K562 (cell line): Measurements from ENCODE around the gene LINGO3. TPM values are rescaled to one million over a fixed set of nuclear protein-coding genes. Genes with fewer than 3 reads are reported as not detected.

Experiments
- ATAC-seq: fragments of 200-7000 bp; cut with Tn5 transposase; 3 replicates; pipeline ENCODE4 v1.9.1; 2020; ENCODE audit warnings: moderate library complexity
- BruUV-seq: library from RNA; stranded (reverse); fragments of 400-500 nt; replicated peaks from 2 replicates; lab custom pipeline; 2021; lab: Mats Ljungman, UMichigan
- CTCF ChIA-PET: fragments of 300-600 bp; formaldehyde crosslinking; extraction: SDS; loops from one replicate; lab custom pipeline; 2021; ENCODE audit warnings: low intra/inter-chr PET ratio; lab: Yijun Ruan, JAX
- POLR2A ChIA-PET: fragments of 300-600, 350-650 bp; sonication (Branson Sonifier 250); formaldehyde crosslinking; extraction: SDS; loops from one replicate; lab custom pipeline; 2021; ENCODE audit warnings: antibody characterized with exemption, inconsistent platforms; lab: Yijun Ruan, JAX
- DNase-seq, 4 experiments: peaks; one replicate each; pipeline versions ENCODE4 v3.0.0 to v3.0.0-alpha.2; 2011 to 2018; ENCODE audit warnings: low spot score in 3 of 4, mixed read lengths in 3 of 4; ENCODE audit errors: extremely low read depth in 1 of 4
- FAIRE-seq: peaks from 2 replicates; lab custom pipeline; 2011; peaks lifted over from hg19 to GRCh38; lab: Jason Lieb, UNC
- H2AFZ ChIP-seq: 2 replicates; pipeline ENCODE4 v1.6.0; 2011; ENCODE audit warnings: low read depth, low read length, control low read depth, inconsistent platforms
- H3K27ac ChIP-seq: fragments of 200-600 bp; 3 replicates; pipeline ENCODE4 v1.8.0; 2011; ENCODE audit warnings: low read depth, mild to moderate bottlenecking, control low read depth, inconsistent platforms, low read length, moderate library complexity, mixed read lengths; ENCODE audit errors: extremely low read depth
- H3K27me3 ChIP-seq, 2 experiments: fragments of 300-600 bp in 1 of 2; 2 replicates in 1 of 2; 3 replicates in 1 of 2; pipeline versions ENCODE4 v1.6.0 to v1.8.0; 2011; ENCODE audit warnings: inconsistent platforms in 2 of 2, low read length in 2 of 2, mild to moderate bottlenecking in 1 of 2, mixed read lengths in 1 of 2, moderate library complexity in 1 of 2; ENCODE audit not compliant: control insufficient read depth in 2 of 2, insufficient read depth in 2 of 2
- H3K36me3 ChIP-seq: fragments of 300-600 bp; 3 replicates; pipeline ENCODE4 v1.8.0; 2011; ENCODE audit warnings: mild to moderate bottlenecking, low read length, inconsistent platforms; ENCODE audit not compliant: control insufficient read depth, insufficient read depth
- H3K4me1 ChIP-seq, 2 experiments: fragments of 200-600 bp in 1 of 2; replicated peaks in 1 of 2; 2 replicates in 1 of 2; 3 replicates in 1 of 2; pipeline versions ENCODE4 v1.5.1 to v1.8.0; 2011; ENCODE audit warnings: inconsistent platforms in 2 of 2, low read length in 2 of 2, mild to moderate bottlenecking in 1 of 2, mixed read lengths in 1 of 2, moderate library complexity in 1 of 2; ENCODE audit not compliant: control insufficient read depth in 2 of 2, insufficient read depth in 2 of 2
- H3K4me2 ChIP-seq: 2 replicates; pipeline ENCODE4 v1.6.1; 2011; ENCODE audit warnings: low read length, control low read depth, inconsistent platforms, mixed read lengths; ENCODE audit not compliant: insufficient read depth
- H3K4me3 ChIP-seq: fragments of 200-600 bp; sonication (generic), shearing (Covaris generic); 2 replicates; pipeline ENCODE4 v1.5.1; 2016; ENCODE audit warnings: control low read depth, inconsistent platforms
- H3K79me2 ChIP-seq: fragments of 200-600 bp; 3 replicates; pipeline ENCODE4 v1.8.0; 2011; ENCODE audit warnings: low read length, inconsistent platforms; ENCODE audit not compliant: control insufficient read depth, insufficient read depth
- H3K9ac ChIP-seq, 2 experiments: 2 replicates each; pipeline versions ENCODE4 v1.6.0 to v1.6.1; 2011; ENCODE audit warnings: low read depth in 2 of 2, low read length in 2 of 2, control low read depth in 1 of 2, inconsistent platforms in 1 of 2, mild to moderate bottlenecking in 1 of 2, mixed read lengths in 1 of 2; ENCODE audit not compliant: insufficient read depth in 1 of 2
- H3K9me1 ChIP-seq: one replicate; pipeline ENCODE4 v1.6.0; 2011; ENCODE audit warnings: inconsistent platforms, mild to moderate bottlenecking, low read length, moderate library complexity; ENCODE audit not compliant: control insufficient read depth, insufficient read depth
- H3K9me3 ChIP-seq: replicated peaks from 2 replicates; pipeline ENCODE4 v1.5.1; 2011; ENCODE audit warnings: low read depth, low read length, inconsistent platforms; ENCODE audit not compliant: control insufficient read depth, insufficient read depth
- H4K20me1 ChIP-seq: replicated peaks from 2 replicates; pipeline ENCODE4 v1.6.1; 2011; ENCODE audit warnings: low read length, inconsistent platforms, mixed read lengths; ENCODE audit not compliant: control insufficient read depth, insufficient read depth
- RBFOX2 ChIP-seq: fragments of 200-400 bp; formaldehyde crosslinking; IDR thresholded peaks from 2 replicates; pipeline ENCODE4 v1.6.1; 2017; ENCODE audit warnings: low read depth, mild to moderate bottlenecking, low read length, moderate library complexity
- ZNF408 ChIP-seq: fragments of 250-450 bp; sonication (Bioruptor Pico); IDR thresholded peaks from 2 replicates; pipeline ENCODE4 v1.4.0; 2020; ENCODE audit warnings: low read depth, mild to moderate bottlenecking, moderate library complexity
- WGBS: fragments of 100-300 bp; shearing (Covaris generic); methylation state at CpG from one replicate; pipeline ENCODE4 v1.1.6; 2016; ENCODE audit warnings: low coverage, mixed read lengths; ENCODE audit not compliant: insufficient coverage; ENCODE audit errors: missing lambda C conversion rate; 5-methylcytosine and 5-hydroxymethylcytosine counted together
- in situ Hi-C: fragments of 300-500 bp; cut with MboI; formaldehyde crosslinking; loops from 4 replicates; pipeline ENCODE4 v1.15.0; 2018; ENCODE audit warnings: inconsistent platforms, mixed read lengths
- intact Hi-C: fragments of 100-400 bp; cut with micrococcal nuclease; formaldehyde crosslinking; loops from 2 replicates; pipeline ENCODE4 v1.14.2; 2022
- polyA plus RNA-seq, 8 experiments: library from polyadenylated mRNA; depleted of rRNA in 4 of 8; stranded (reverse) in 5 of 8; unstranded in 3 of 8; fragments of >200 nt; fragmentation: Nextera tagmentation in 2 of 8; fragmentation: Illumina TruSeq in 1 of 8; extraction: Ambion mirVana in 2 of 8; extraction: Trizol in 1 of 8; gene quantifications; 2 replicates each; pipeline versions ENCODE4 v1.2.1 to v1.2.3, GENCODE V29; 2011 to 2014; ENCODE audit warnings: inconsistent platforms in 1 of 8, missing spikeins in 1 of 8
- total RNA-seq, 7 experiments: library from RNA; depleted of rRNA in 6 of 7; stranded (reverse); fragments of >200 nt in 6 of 7; fragmentation: Illumina TruSeq in 2 of 7; extraction: Trizol in 2 of 7; gene quantifications; 2 replicates each; pipeline versions ENCODE4 v1.2.1 to v1.2.3, GENCODE V29; 2011 to 2021; ENCODE audit warnings: low replicate concordance in 1 of 7
- TF ChIP-seq, protein P1 (sequence below): fragments of 250-450 bp; sonication (Bioruptor Pico); IDR thresholded peaks from 2 replicates; pipeline ENCODE4 v1.4.0; 2020

The LINGO3 gene
- total and polyA plus RNA-seq, 9 of the 15 experiments (the other 6 are each of a cell fraction or from before 2014, with no cell fraction given): 0.03 to 0.05 (median 0.03) TPM; not detected in 6

DNA sequence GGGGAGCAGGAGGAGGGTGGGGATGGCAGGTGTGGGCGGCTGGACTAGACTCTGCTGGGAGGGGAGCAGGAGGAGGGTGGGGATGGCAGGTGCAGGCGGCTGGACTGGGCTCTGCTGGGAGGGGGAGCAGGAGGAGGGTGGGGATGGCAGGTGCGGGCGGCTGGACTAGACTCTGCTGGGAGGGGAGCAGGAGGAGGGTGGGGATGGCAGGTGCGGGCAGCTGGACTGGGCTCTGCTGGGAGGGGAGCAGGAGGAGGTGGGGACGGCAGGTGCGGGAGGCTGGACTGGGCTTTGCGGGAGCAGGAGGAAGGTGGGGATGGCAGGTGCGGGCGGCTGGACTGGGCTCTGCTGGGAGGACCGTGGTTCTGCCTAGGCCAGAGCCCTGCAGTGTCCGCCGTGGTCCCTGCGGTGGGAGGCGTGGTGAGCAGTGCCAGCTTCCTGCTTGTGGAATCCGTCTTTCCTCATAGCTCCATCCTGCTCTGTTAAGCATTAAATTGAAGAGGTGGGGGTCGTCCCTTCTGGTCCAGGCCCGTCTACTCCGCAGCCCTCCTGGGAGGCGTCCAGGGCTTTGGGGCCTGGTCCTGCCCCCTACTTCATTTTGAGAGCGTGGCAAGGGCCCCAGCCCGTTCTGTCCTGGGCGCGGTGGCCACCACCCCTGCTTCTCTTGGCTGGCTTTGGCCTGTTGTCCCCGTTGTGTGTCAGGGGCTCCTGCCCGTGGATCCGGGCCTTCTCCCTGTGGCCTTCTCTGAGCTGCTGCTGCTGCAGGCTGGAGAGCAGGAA is 25.3 kb upstream of the LINGO3 start:
- H3K9me1 ChIP-seq: no peaks in the 10 kb centered on the region
- H3K79me2 ChIP-seq: peaks cover 82% of the 10 kb centered on the region
- no peak overlapping the region for H3K4me3 ChIP-seq
- H3K27me3 ChIP-seq: no peaks in the 10 kb centered on the region
- no peak overlapping the region for H2AFZ ChIP-seq
- in situ Hi-C loops (no loop called here), intact Hi-C loops (no loop called here)
- H3K27ac ChIP-seq: no peak overlapping the region; the same call in 2 of the 3 replicates
- no peak overlapping the region for H3K9ac ChIP-seq
- DNase-seq (no peak), ATAC-seq (no peak)
- H3K4me2 ChIP-seq: no peak overlapping the region
- POLR2A ChIA-PET: interaction anchor here (1.2 kb wide), 1 partner anchor 13 kb away, joined by 3 read pairs; no protein-coding TSS in a partner anchor
- peaks cover 22% of the 10 kb centered on the region; the same call in 2 of the 3 replicates for H3K36me3 ChIP-seq
- peaks cover 2% of the 10 kb centered on the region for H3K9me3 ChIP-seq
- WGBS: 94% methylated on average over 7 of the region's 27 CpGs
- no peaks in the 10 kb centered on the region for H4K20me1 ChIP-seq
- BruUV-seq: no TSS peak
- TF ChIP-seq ZNF408 (CRISPR knock-in tag) (no peak), RBFOX2 (peak; percentile 29; the same call in 1 of the 2 replicates)
- TF ChIP-seq, protein P1, sequence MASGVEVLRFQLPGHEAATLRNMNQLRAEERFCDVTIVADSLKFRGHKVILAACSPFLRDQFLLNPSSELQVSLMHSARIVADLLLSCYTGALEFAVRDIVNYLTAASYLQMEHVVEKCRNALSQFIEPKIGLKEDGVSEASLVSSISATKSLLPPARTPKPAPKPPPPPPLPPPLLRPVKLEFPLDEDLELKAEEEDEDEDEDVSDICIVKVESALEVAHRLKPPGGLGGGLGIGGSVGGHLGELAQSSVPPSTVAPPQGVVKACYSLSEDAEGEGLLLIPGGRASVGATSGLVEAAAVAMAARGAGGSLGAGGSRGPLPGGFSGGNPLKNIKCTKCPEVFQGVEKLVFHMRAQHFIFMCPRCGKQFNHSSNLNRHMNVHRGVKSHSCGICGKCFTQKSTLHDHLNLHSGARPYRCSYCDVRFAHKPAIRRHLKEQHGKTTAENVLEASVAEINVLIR (CRISPR knock-in tag): no peak
- TF ChIP-seq, all 486 proteins: peak for 1
- CTCF ChIA-PET: no interaction called here
- peaks cover 23 to 77% of the 10 kb centered on the region in 2 experiments; a peak in 4 of 5 replicates for H3K4me1 ChIP-seq
- no peak for FAIRE-seq
